Measurements from ENCODE around the gene MEFV. TPM values are rescaled to one million over a fixed set of nuclear protein-coding genes. Genes with fewer than 3 reads are reported as not detected.
"Not testable (repeated sequence)": the region's sequence is repeated elsewhere in the genome, so short reads cannot be mapped to it uniquely, and the experiment has no call there.

MEFV gene
- polyA plus RNA-seq, 3 donors = 0.19 to 0.47 (median 0.24) TPM

GRCh38 chr16:3234857-3235561 is 21.4 kb downstream of the MEFV start, which contains the start of gene ZNF200:
Gene ZNF200, minus strand, starts transcription at chr16:3235158. Its CDS starts 1,403 bp downstream, at chr16:3233755.
- DNase-seq (ENCODE audit: extremely low read depth in 1 of 11, low read depth in 9 of 11, low spot score in 4 of 11) = peak; percentile 89 to 95 (median 93)

- no peak for DNase-seq (ENCODE audit: extremely low read depth in 1 of 11, low read depth in 9 of 11, low spot score in 4 of 11)
These were observed 21.9 kb downstream of the MEFV start for GRCh38 chr16:3234543-3234856.

GRCh38 chr16:3223913-3224515 is 32.4 kb downstream of the MEFV start:
- no peak for DNase-seq (ENCODE audit: extremely low read depth in 1 of 11, low read depth in 9 of 11, low spot score in 4 of 11)

- no peak for DNase-seq (ENCODE audit: extremely low read depth in 1 of 11, low read depth in 9 of 11, low spot score in 4 of 11)
These were observed 35.6 kb downstream of the MEFV start for GRCh38 chr16:3220839-3221238.

GRCh38 chr16:3216263-3216640 is 40.2 kb downstream of the MEFV start:
- DNase-seq (ENCODE audit: extremely low read depth in 1 of 11, low read depth in 9 of 11, low spot score in 4 of 11) = no peak

GRCh38 chr16:3215601-3216262 is 40.7 kb downstream of the MEFV start:
- no peak for DNase-seq (ENCODE audit: extremely low read depth in 1 of 11, low read depth in 9 of 11, low spot score in 4 of 11)

- no peak for DNase-seq (ENCODE audit: extremely low read depth in 1 of 11, low read depth in 9 of 11, low spot score in 4 of 11)
These were observed 41.4 kb downstream of the MEFV start for GRCh38 chr16:3214904-3215600.

- DNase-seq (ENCODE audit: extremely low read depth in 1 of 11, low read depth in 9 of 11, low spot score in 4 of 11) = no peak
These were observed 43.9 kb downstream of the MEFV start for GRCh38 chr16:3212567-3212966.

GRCh38 chr16:3212006-3212405 is 44.4 kb downstream of the MEFV start:
- DNase-seq (ENCODE audit: extremely low read depth in 1 of 11, low read depth in 9 of 11, low spot score in 4 of 11) = no peak

GRCh38 chr16:3207086-3207953 is 49.1 kb downstream of the MEFV start:
- DNase-seq (ENCODE audit: extremely low read depth in 1 of 11, low read depth in 9 of 11, low spot score in 4 of 11) = no peak

- DNase-seq (ENCODE audit: extremely low read depth in 1 of 11, low read depth in 9 of 11, low spot score in 4 of 11) = not testable (repeated sequence)
These were observed 50.5 kb downstream of the MEFV start for GRCh38 chr16:3205939-3206338.

- DNase-seq (ENCODE audit: extremely low read depth in 1 of 11, low read depth in 9 of 11, low spot score in 4 of 11) = no peak
These were observed 53.4 kb downstream of the MEFV start for GRCh38 chr16:3202903-3203539.

- DNase-seq (ENCODE audit: extremely low read depth in 1 of 11, low read depth in 9 of 11, low spot score in 4 of 11) = no peak
These were observed 57.9 kb downstream of the MEFV start for GRCh38 chr16:3198334-3199072.

GRCh38 chr16:3197694-3198333 is 58.6 kb downstream of the MEFV start:
- DNase-seq (ENCODE audit: extremely low read depth in 1 of 11, low read depth in 9 of 11, low spot score in 4 of 11) = not testable (repeated sequence)

GRCh38 chr16:3195975-3196374 is 60.5 kb downstream of the MEFV start:
- DNase-seq (ENCODE audit: extremely low read depth in 1 of 11, low read depth in 9 of 11, low spot score in 4 of 11) = no peak

- DNase-seq (ENCODE audit: extremely low read depth in 1 of 11, low read depth in 9 of 11, low spot score in 4 of 11) = no peak
These were observed 61.6 kb downstream of the MEFV start for GRCh38 chr16:3194792-3195191.

Measured in renal cortex interstitium (tissue), 11 donors.